Stomach (tissue), 4 donors: ENCODE measurements around the gene CYB5B.

Experiments used
- POLR2AphosphoS5 ChIP-seq, 3 donors: sonication (generic); formaldehyde crosslinking; IDR thresholded peaks; one replicate each; pipeline ENCODE4 v1.6.1; 2016; ENCODE audit warnings: antibody characterized with exemption in 3 of 3
- TF ChIP-seq, protein P1 (sequence below), 7 experiments: fragments of 450-650 bp in 4 of 7; fragments of 200-600 bp in 3 of 7; sonication (generic) in 3 of 7; IDR thresholded peaks; one replicate each; pipeline ENCODE4 v1.5.1; 2016 to 2019; ENCODE audit warnings: antibody characterized with exemption in 7 of 7, control low read depth in 2 of 7, mild to moderate bottlenecking in 1 of 7

DNA sequence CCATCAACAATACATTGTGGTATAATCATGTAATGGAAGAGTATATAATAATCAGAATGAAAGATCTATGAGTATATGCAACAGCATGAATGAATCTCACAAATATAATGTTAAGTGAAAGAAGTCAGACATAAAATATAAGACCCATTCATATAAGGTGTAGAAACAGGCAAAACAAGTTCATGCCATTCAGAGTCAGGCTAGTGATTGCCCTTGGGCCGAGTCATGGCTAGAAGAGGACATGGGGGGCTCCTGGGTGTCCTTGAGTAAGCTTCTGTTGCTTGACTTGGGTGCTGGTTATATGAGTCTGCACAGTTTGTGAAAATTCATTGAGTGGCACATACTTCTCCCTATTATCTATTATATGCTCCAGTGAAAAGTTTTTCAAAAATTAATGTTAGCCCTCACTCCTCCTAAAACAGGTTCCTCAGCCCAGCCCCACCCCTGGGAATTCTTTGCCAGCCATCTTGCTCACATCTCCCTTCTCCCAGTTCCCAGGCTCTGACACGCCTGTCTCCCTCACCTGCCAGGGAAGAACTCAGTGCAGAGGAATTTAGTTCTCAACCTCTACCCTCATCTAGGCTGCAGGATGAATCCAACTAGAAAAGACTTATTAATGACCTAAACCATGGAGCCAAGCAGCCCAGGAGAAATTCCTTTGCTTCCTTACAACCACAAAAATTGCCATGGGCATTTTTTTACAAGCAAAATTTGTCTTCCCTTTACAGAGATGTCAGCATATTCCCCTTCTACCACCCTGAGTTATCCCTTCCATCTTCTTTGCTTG is 89.0 kb downstream of the CYB5B start:
- TF ChIP-seq, protein P1, sequence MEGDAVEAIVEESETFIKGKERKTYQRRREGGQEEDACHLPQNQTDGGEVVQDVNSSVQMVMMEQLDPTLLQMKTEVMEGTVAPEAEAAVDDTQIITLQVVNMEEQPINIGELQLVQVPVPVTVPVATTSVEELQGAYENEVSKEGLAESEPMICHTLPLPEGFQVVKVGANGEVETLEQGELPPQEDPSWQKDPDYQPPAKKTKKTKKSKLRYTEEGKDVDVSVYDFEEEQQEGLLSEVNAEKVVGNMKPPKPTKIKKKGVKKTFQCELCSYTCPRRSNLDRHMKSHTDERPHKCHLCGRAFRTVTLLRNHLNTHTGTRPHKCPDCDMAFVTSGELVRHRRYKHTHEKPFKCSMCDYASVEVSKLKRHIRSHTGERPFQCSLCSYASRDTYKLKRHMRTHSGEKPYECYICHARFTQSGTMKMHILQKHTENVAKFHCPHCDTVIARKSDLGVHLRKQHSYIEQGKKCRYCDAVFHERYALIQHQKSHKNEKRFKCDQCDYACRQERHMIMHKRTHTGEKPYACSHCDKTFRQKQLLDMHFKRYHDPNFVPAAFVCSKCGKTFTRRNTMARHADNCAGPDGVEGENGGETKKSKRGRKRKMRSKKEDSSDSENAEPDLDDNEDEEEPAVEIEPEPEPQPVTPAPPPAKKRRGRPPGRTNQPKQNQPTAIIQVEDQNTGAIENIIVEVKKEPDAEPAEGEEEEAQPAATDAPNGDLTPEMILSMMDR (IDR thresholded peaks at IDR 0.05): no peak
- no peak for TF ChIP-seq POLR2AphosphoS5 (IDR thresholded peaks at IDR 0.05)
